Endometrium (tissue), 2 donors: ENCODE data around the gene GDPD4.

Experiments used
- FAIRE-seq: peaks from 2 replicates; lab custom pipeline; 2012; peaks lifted over from hg19 to GRCh38; lab: Jason Lieb, UNC
- donor health status: control.
- donor health status: control.

Gene GDPD4

GRCh38 chr11:77173494-77173893, 128.0 kb downstream of the GDPD4 start:
- FAIRE-seq, result no peak

DNA sequence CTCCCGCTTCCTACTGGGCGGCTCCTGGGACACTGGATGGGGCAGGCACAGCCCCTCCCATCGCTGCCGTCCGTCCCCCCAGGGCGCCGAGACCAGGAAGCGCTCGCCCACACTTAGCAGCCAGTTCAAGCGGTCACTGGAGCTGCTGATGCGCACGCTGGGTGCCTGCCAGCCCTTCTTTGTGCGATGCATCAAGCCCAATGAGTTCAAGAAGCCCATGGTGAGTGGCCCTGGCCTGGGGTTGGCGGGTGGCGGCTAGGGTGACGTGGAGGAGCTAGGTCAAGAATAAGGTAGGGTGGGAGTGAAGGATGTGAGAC, 128.9 kb downstream of the GDPD4 start:
- no peak for FAIRE-seq

DNA sequence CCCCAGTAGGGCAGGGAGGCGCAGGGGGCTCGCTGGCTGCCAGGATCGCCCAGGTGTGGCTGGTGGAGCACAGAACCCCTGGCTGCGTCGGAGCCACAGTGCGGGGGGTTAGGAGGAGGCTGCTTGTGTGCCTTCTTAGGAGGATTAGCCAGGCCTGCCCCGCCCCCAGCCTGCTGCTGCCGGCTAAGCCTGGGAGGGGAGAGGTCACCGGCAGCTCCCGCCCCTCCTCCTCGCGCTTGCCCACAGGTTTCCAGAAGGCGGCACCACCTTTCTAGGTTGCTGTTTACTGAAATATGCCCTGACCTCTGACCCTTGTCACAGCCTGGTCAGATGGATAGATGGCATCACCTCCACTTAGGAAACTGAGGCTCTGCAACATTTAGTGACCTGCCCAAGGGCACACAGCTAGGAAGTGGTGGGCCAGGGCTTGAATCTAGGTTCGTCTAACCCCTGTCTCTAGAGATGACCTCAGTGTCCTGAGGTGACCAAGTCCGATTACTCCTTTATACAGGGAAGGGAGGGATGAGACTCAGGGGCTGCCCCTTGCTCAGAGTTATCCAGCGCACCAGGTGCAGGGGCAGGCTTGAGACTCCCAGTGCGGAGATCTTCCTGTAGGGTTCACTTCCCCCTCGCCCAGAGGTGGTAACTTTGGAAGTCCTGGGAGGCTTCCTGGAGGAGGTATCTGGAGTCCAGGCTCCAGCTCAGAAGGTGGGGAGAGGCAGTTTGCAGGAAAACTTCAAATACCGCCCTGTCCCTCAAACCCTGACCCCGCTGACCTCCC, 129.4 kb downstream of the GDPD4 start:
- FAIRE-seq, result no peak

GRCh38 chr11:77171254-77171653, 130.2 kb downstream of the GDPD4 start:
- no peak for FAIRE-seq

DNA sequence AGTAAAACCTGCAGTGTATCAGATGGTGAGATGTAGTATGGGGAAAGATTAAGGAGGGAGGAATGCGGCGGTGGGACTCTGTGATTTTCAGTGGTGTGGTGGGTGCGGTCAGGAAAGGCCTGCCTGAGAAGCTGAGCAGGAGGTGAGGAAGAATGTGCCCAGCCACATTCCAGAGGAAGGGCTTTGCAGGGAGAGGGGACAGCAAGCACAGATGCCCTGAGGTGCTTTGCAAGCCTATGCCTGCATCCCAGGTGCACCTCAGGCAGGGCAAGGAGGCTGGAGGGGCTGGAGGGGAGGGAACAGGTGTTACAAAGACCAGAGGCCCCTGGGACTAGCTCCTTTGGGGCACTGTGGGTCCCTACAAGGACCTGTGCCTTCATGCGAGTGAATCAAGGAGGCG, 131.4 kb downstream of the GDPD4 start:
- no peak for FAIRE-seq

DNA sequence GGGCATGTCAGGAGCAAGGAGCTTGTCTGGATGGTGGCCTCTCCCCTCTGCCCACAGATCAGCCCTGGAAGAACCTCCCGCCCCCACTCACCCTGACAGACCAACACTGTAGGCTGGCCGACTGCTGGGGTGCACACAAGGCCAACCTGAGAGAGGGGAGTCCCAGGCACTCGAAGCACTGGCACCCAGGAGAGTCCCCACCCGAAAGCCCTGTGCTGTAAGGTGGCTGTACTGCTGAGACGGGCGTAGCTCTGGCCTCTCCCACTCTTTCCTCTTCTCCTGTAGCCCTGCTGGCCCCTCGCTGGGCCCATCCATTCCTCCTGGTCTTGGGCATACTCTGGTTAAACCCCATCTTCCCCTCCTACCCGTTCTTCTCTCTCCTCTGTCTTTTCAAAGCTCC, 133.7 kb downstream of the GDPD4 start:
- no peak for FAIRE-seq

- FAIRE-seq, result no peak
Observed at GRCh38 chr11:77167111-77167626, 134.3 kb downstream of the GDPD4 start.
